HG02870 (cell line): ENCODE measurements around the gene SPTA1.

Experiments
- ATAC-seq: cut with Tn5 transposase; IDR thresholded peaks from one replicate; pipeline ENCODE4 v1.9.1; 2021; ENCODE audit warnings: mild to moderate bottlenecking, moderate library complexity; ENCODE audit not compliant: unreplicated experiment

The SPTA1 gene

GRCh38 chr1:158687037-158687436 lies 522 bp upstream of the SPTA1 start:
- ATAC-seq, result no peak

- ATAC-seq, result no peak
Observed at GRCh38 chr1:158685085-158685484, 1.4 kb downstream of the SPTA1 start.

GRCh38 chr1:158681606-158682005 lies 4.9 kb downstream of the SPTA1 start:
- ATAC-seq, result no peak

GRCh38 chr1:158679289-158679688 lies 7.2 kb downstream of the SPTA1 start:
- no peak for ATAC-seq

- ATAC-seq, result no peak
Observed at GRCh38 chr1:158675563-158676323, 10.8 kb downstream of the SPTA1 start.

GRCh38 chr1:158674302-158674701 lies 12.2 kb downstream of the SPTA1 start:
- ATAC-seq, result no peak

GRCh38 chr1:158666037-158666436 lies 20.5 kb downstream of the SPTA1 start:
- ATAC-seq, result no peak

GRCh38 chr1:158654571-158654970 lies 31.9 kb downstream of the SPTA1 start:
- no peak for ATAC-seq

GRCh38 chr1:158654086-158654485 lies 32.4 kb downstream of the SPTA1 start:
- ATAC-seq, result no peak

- ATAC-seq, result no peak
Observed at GRCh38 chr1:158652721-158653334, 33.7 kb downstream of the SPTA1 start.

GRCh38 chr1:158649052-158649451 lies 37.5 kb downstream of the SPTA1 start:
- ATAC-seq, result no peak

- no peak for ATAC-seq
Observed at GRCh38 chr1:158646465-158646864, 40.0 kb downstream of the SPTA1 start.

- no peak for ATAC-seq
Observed at GRCh38 chr1:158644449-158644848, 42.1 kb downstream of the SPTA1 start.

- no peak for ATAC-seq
Observed at GRCh38 chr1:158638904-158639303, 47.6 kb downstream of the SPTA1 start.

- ATAC-seq, result no peak
Observed at GRCh38 chr1:158638146-158638545, 48.4 kb downstream of the SPTA1 start.

GRCh38 chr1:158613764-158614163 lies 72.8 kb downstream of the SPTA1 start:
- ATAC-seq, result no peak

GRCh38 chr1:158611916-158612315 lies 74.6 kb downstream of the SPTA1 start:
- ATAC-seq, result no peak

GRCh38 chr1:158607296-158607695 lies 79.2 kb downstream of the SPTA1 start:
- ATAC-seq, result no peak

- ATAC-seq, result no peak
Observed at GRCh38 chr1:158604968-158605367, 81.5 kb downstream of the SPTA1 start, which contains the start of gene OR10Z1. TSS of gene OR10Z1 (plus strand) at chr1:158605268. CDS start at chr1:158606439, 1,171 bp downstream.

GRCh38 chr1:158600735-158601134 lies 85.8 kb downstream of the SPTA1 start:
- ATAC-seq, result no peak

- no peak for ATAC-seq
Observed at GRCh38 chr1:158586942-158587341, 99.6 kb downstream of the SPTA1 start.

GRCh38 chr1:158583962-158584361 lies 102.6 kb downstream of the SPTA1 start:
- ATAC-seq, result no peak
